Gastroesophageal sphincter (tissue), 3 donors: ENCODE results near the gene YTHDF2.

ENCODE experiments used
- CTCF ChIP-seq, 4 experiments: fragments of 200-600 bp in 2 of 4; fragments of 450-650 bp in 2 of 4; sonication (generic) in 1 of 4; IDR thresholded peaks; one replicate each; pipeline ENCODE4 v1.5.1; 2017 to 2019; ENCODE audit warnings: antibody characterized with exemption in 4 of 4, mild to moderate bottlenecking in 2 of 4, moderate library complexity in 2 of 4
- POLR2A ChIP-seq, 2 donors: fragments of 450-650 bp; IDR thresholded peaks; one replicate each; pipeline ENCODE4 v1.6.1; 2017; ENCODE audit warnings: antibody characterized with exemption in 2 of 2, mild to moderate bottlenecking in 2 of 2, moderate library complexity in 1 of 2
- POLR2AphosphoS5 ChIP-seq: sonication (generic); formaldehyde crosslinking; IDR thresholded peaks from one replicate; pipeline ENCODE4 v1.6.1; 2017; ENCODE audit warnings: antibody characterized with exemption

GRCh38 chr1:28807046-28807445, 70.3 kb downstream of the YTHDF2 start:
- no peak for TF ChIP-seq POLR2AphosphoS5
- TF ChIP-seq POLR2A (IDR thresholded peaks at IDR 0.05) = no peak
- TF ChIP-seq CTCF (IDR thresholded peaks at IDR 0.05) = no peak
